Osteocyte (in vitro differentiated cells): ENCODE measurements around the gene GPS2. TPM values are rescaled to one million over a fixed set of nuclear protein-coding genes. Genes with fewer than 3 reads are reported as not detected.
"Not testable (repeated sequence)": the region's sequence is repeated elsewhere in the genome, so short reads cannot be mapped to it uniquely, and the experiment has no call there.

Experiments
- DNase-seq: peaks from one replicate; pipeline ENCODE4 v3.0.0; 2021; ENCODE audit warnings: mixed read lengths; ENCODE audit not compliant: unreplicated experiment; ENCODE audit errors: extremely low spot score
- H3K27ac Mint-ChIP-seq: one replicate; pipeline ENCODE4 v1.8.0; 2021; ENCODE audit warnings: mild to moderate bottlenecking, mixed read lengths; ENCODE audit not compliant: unreplicated experiment
- H3K27me3 Mint-ChIP-seq: one replicate; pipeline ENCODE4 v1.8.0; 2021; ENCODE audit warnings: mixed read lengths; ENCODE audit not compliant: unreplicated experiment
- H3K36me3 Mint-ChIP-seq: one replicate; pipeline ENCODE4 v1.8.0; 2021; ENCODE audit warnings: mixed read lengths; ENCODE audit not compliant: unreplicated experiment
- H3K4me1 Mint-ChIP-seq: one replicate; pipeline ENCODE4 v1.8.0; 2021; ENCODE audit warnings: mixed read lengths; ENCODE audit not compliant: unreplicated experiment
- H3K4me3 Mint-ChIP-seq: one replicate; pipeline ENCODE4 v1.8.0; 2021; ENCODE audit warnings: mild to moderate bottlenecking, moderate library complexity, mixed read lengths; ENCODE audit not compliant: unreplicated experiment
- H3K9me3 Mint-ChIP-seq: one replicate; pipeline ENCODE4 v1.8.0; 2021; ENCODE audit warnings: mixed read lengths; ENCODE audit not compliant: unreplicated experiment
- CTCF ChIP-seq: fragments of 200-600 bp; sonication (generic); IDR thresholded peaks from 2 replicates; pipeline ENCODE4 v1.5.0; 2021; ENCODE audit warnings: antibody characterized with exemption, mild to moderate bottlenecking, moderate library complexity
- total RNA-seq: library from RNA; stranded (reverse); gene quantifications from 2 replicates; pipeline ENCODE4 v1.2.1, GENCODE V29; 2021

Gene GPS2
- total RNA-seq, 1 donor from 2014 or later = 61.9 TPM

- Mint-ChIP-seq H3K9me3 (no peaks in the 10 kb centered on the region), H3K27me3 (peaks cover 6% of the 10 kb centered on the region), H3K4me3 (no peak overlapping the region), H3K36me3 (no peaks in the 10 kb centered on the region), H3K27ac (no peak overlapping the region), H3K4me1 (peaks cover 22% of the 10 kb centered on the region)
- no peak for DNase-seq
- no peak for TF ChIP-seq CTCF
Observed at GRCh38 chr17:7347630-7348477, 32.7 kb upstream of the GPS2 start.

- Mint-ChIP-seq H3K36me3 (no peaks in the 10 kb centered on the region), H3K4me3 (no peak overlapping the region), H3K27me3 (peaks cover 6% of the 10 kb centered on the region), H3K27ac (no peak overlapping the region), H3K9me3 (no peaks in the 10 kb centered on the region), H3K4me1 (peaks cover 15% of the 10 kb centered on the region)
- DNase-seq = no peak
- TF ChIP-seq CTCF = no peak
Observed at GRCh38 chr17:7346761-7347614, 31.8 kb upstream of the GPS2 start.

GRCh38 chr17:7343250-7343649 lies 28.1 kb upstream of the GPS2 start:
- H3K4me1 Mint-ChIP-seq = peaks cover 3% of the 10 kb centered on the region
- H3K36me3 Mint-ChIP-seq = no peaks in the 10 kb centered on the region
- H3K27me3 Mint-ChIP-seq = peaks cover 9% of the 10 kb centered on the region
- TF ChIP-seq CTCF = no peak
- DNase-seq = no peak
- H3K9me3 Mint-ChIP-seq = no peaks in the 10 kb centered on the region
- no peak overlapping the region for H3K27ac Mint-ChIP-seq
- H3K4me3 Mint-ChIP-seq = no peak overlapping the region

GRCh38 chr17:7341842-7342241 lies 26.7 kb upstream of the GPS2 start:
- Mint-ChIP-seq H3K27me3 (peaks cover 11% of the 10 kb centered on the region), H3K36me3 (no peaks in the 10 kb centered on the region), H3K9me3 (no peaks in the 10 kb centered on the region), H3K27ac (no peak overlapping the region), H3K4me3 (no peak overlapping the region), H3K4me1 (no peaks in the 10 kb centered on the region)
- TF ChIP-seq CTCF = no peak
- no peak for DNase-seq

GRCh38 chr17:7340179-7340578 lies 25.0 kb upstream of the GPS2 start:
- Mint-ChIP-seq H3K4me1 (no peaks in the 10 kb centered on the region), H3K9me3 (no peaks in the 10 kb centered on the region), H3K27ac (no peak overlapping the region), H3K36me3 (no peaks in the 10 kb centered on the region), H3K4me3 (no peak overlapping the region), H3K27me3 (peaks cover 11% of the 10 kb centered on the region)
- no peak for TF ChIP-seq CTCF
- DNase-seq = no peak

- not testable (repeated sequence) for H3K27me3 Mint-ChIP-seq, H3K36me3 Mint-ChIP-seq, H3K27ac Mint-ChIP-seq, H3K9me3 Mint-ChIP-seq, H3K4me3 Mint-ChIP-seq, H3K4me1 Mint-ChIP-seq, DNase-seq
Observed at GRCh38 chr17:7337600-7337999, 22.4 kb upstream of the GPS2 start.
